ENCODE measurements around the gene RGMA.

Gene RGMA

DNA sequence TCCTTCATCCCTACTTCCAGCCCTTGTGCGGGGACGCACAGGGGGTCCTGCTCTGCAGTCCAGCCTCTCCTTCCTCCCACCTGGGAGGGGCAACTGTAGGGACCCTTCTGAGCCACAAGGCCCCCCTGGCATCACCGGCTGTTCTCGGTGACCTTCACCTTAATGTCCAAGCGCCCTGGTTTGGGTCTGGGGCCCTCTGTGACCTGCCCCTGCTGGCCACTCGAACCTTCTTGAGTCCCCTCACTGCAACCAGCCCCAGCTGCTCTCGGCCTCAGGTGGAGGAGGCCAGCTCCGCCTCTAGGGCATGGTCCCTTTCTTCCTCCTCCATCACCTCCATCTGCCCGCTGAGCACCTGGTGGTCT lies 57.9 kb downstream of the RGMA start:
- TF ChIP-seq, protein P1, sequence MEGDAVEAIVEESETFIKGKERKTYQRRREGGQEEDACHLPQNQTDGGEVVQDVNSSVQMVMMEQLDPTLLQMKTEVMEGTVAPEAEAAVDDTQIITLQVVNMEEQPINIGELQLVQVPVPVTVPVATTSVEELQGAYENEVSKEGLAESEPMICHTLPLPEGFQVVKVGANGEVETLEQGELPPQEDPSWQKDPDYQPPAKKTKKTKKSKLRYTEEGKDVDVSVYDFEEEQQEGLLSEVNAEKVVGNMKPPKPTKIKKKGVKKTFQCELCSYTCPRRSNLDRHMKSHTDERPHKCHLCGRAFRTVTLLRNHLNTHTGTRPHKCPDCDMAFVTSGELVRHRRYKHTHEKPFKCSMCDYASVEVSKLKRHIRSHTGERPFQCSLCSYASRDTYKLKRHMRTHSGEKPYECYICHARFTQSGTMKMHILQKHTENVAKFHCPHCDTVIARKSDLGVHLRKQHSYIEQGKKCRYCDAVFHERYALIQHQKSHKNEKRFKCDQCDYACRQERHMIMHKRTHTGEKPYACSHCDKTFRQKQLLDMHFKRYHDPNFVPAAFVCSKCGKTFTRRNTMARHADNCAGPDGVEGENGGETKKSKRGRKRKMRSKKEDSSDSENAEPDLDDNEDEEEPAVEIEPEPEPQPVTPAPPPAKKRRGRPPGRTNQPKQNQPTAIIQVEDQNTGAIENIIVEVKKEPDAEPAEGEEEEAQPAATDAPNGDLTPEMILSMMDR (IDR thresholded peaks at IDR 0.05; ENCODE audit: low read depth, low read length), result no peak
- H3K4me3 ChIP-seq (ENCODE audit: low read depth, low read length), result no peak overlapping the region

DNA sequence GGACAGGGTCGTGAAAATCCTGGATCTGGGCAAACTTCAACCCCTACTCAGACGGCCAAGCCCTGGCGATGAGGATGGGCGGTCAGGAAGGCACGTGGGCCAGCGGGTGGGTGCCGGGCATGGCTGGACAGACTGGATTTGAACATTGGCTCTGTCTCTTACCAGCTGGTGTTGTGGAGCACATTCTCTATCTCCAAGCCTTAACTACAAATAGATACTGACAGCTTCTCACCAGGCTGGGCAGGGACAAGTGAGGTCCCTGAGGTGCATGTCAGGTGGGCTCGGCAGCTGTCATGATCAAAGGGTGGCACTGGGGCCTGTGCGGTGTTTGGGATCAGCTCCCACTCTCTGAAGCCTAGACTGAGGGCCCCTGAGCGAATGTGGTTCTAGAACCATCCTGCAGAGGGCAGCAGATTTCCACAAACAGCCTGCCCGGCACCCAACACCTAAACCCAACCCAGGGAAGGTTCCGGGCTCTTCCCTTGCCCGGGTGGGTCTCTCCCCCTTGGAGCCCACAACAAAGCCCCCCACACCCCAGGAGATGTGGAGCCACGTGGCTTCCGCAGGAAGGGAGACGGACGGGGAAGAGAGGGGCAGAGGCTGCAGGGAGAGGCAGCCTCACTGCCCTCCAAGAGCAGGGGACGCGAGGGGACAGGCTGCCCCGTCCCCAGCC lies 58.4 kb downstream of the RGMA start:
- no peak overlapping the region for H3K4me3 ChIP-seq (ENCODE audit: low read depth, low read length)
- TF ChIP-seq, protein P1 (IDR thresholded peaks at IDR 0.05; ENCODE audit: low read depth, low read length), result peak; percentile 88

DNA sequence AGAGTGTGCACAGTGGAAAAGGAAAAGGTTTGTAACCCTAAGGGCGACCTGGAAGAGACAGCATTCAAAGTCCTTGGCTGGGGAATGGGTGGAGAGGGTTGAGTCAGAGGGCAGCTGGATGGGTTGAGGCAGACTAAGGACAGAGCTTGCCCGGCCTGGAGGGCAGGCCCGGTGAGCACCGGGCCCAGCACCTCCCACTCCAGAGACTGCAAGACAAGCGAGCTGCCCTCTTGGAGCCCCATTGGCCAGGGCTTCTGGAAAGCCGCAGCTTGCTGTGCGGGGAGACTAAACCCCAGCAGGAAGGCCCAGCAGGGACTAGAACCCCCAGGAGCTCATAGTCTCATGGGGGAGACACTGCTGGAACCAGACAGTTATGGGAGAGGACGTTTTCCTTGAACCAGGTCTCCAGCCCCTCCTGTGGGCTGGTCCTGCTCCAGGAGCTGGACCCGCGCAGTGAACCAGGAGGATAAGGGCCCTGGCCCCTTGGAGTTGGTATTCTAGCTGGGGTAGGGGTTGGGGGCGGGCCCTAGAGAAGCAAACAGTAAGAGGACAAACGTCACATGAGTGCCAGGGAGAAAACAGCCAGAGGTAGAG lies 59.1 kb downstream of the RGMA start:
- H3K4me3 ChIP-seq (ENCODE audit: low read depth, low read length), result no peak overlapping the region
- TF ChIP-seq, protein P1 (IDR thresholded peaks at IDR 0.05; ENCODE audit: low read depth, low read length), result no peak

DNA sequence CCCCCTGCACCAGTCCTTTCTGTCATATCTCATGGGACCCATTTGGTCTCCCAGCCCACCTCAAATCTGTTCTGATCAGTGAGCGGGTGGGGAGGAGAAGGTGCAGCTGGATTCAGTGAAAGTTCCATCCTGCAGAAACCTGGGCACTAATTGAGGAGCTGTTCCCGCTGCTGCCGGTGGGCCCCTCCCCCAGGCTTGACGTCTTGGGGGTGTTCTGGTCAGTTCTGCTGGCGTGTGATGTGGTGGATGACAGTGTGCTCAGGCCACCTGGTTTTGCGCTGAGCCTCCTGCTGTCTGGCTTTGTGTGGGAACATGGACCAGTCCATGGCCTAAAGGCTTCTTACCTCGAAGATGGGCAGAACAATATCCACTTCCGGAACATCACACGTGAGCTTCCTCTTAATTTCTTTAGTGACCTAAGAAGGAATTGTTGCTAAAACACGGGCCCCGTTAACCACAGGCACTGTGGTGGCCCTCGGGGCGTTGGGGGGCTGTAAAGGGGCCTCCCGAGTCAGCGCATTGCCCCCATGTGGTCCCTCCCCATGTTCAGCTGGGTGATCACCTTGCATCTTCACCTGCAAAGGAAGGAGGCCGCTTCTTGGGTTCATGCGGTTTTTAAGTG lies 59.7 kb downstream of the RGMA start:
- TF ChIP-seq, protein P1 (IDR thresholded peaks at IDR 0.05; ENCODE audit: low read depth, low read length), result no peak
- no peak overlapping the region for H3K4me3 ChIP-seq (ENCODE audit: low read depth, low read length)

DNA sequence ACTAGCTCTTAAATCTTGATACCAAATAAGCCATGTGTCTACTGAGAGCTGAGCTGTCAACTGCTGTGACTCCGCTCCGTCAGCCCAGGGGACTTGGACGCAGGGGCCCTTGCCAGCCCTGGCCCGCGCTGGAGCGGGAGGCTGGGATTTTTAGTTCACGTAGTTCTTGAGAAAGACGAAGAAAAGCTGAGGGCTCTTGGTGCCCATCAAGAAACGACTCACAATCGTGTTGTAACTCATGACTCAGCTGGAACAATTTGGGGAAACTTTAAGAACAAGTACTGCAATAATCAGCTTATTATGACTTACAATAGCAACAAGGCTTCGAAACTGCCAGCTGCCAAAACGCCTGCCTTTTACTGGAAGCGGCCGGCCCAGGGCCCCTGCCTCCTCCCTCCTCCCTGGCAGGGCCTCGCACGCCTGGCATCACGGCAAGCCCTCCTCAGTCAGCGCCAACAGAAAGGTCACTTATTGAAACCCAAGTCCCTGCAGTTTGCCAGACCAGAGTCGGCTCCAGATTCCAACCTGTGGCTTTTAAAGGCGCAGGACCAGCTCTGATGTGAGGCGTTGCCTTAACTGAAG lies 60.3 kb downstream of the RGMA start:
- no peak overlapping the region for H3K4me3 ChIP-seq (ENCODE audit: low read depth, low read length)
- TF ChIP-seq, protein P1 (IDR thresholded peaks at IDR 0.05; ENCODE audit: low read depth, low read length), result no peak

DNA sequence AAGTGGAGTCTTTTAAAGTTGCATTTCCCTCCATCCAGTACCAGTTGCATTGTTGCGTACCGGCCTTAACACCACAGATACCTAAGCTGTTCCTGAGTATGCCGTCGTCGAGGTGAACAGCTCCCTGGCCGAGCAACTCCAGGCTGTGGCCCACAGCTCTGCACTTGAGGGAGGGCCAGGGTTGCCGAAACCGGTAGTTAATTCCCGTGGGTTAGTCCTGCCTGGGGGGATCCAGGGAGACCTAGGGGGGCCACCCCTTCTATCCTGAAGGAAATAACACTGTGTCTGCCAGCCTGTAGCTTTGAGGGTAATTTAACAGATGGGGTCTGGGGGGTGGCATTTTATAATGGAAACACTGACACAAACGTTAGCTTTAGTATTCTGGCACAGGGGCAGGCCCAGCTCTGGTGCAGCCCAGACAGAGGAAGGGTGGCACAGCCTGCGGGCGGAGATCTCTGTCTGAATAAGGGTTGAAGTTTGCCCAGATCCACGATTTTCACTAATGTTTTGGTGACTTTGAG lies 60.8 kb downstream of the RGMA start:
- no peak overlapping the region for H3K4me3 ChIP-seq (ENCODE audit: low read depth, low read length)
- TF ChIP-seq, protein P1 (IDR thresholded peaks at IDR 0.05; ENCODE audit: low read depth, low read length), result no peak

DNA sequence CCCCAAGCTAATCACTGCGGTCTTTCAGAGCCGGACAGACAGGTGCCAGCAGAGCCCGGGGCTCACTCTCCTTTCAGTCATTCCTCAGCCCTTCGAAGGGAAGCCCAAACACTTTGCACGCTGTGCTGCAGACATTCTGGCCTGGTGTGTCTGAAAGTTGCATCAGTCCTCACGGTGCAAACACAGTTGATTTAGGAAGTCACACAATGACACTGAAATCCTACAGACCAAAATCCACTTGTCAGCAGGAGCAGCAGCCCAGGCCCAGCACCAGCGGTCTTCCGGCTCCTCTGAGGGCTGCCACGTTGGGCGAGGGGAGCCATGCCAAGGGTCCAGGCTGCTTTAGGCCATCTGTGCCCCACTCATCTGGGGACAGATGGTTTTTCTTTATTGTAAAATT lies 61.6 kb downstream of the RGMA start:
- no peak overlapping the region for H3K4me3 ChIP-seq (ENCODE audit: low read depth, low read length)
- TF ChIP-seq, protein P1 (IDR thresholded peaks at IDR 0.05; ENCODE audit: low read depth, low read length), result no peak

All from WI38 (cell line).